ENCODE data around the gene SPRTN.

Gene SPRTN

GRCh38 chr1:231376875-231377549, 38.9 kb downstream of the SPRTN start:
- DNase-seq = no peak

DNA sequence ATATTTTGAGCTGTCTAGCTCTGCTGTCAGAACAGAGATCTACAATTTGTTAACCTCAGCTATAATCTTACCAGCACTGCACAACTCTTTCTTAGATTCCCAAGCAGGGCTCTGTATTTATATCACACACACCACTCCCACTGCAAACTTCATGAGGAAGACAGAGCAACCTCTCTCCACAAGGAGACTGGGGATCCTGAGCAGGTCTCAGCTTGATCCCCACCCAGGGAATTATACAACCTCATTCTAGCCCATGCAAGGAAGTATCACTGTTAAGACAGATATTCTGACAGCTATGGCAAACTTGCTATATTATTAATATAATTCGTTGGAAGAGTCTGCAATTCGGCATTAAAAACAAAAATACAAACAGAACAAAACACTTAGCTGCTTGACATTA, 43.6 kb downstream of the SPRTN start:
- DNase-seq = no peak

- no peak for DNase-seq
These were observed 44.3 kb downstream of the SPRTN start for GRCh38 chr1:231382426-231382825.

GRCh38 chr1:231383159-231383860, 45.2 kb downstream of the SPRTN start:
- no peak for DNase-seq

- no peak for DNase-seq
These were observed 46.8 kb downstream of the SPRTN start for GRCh38 chr1:231384696-231385415.

DNA sequence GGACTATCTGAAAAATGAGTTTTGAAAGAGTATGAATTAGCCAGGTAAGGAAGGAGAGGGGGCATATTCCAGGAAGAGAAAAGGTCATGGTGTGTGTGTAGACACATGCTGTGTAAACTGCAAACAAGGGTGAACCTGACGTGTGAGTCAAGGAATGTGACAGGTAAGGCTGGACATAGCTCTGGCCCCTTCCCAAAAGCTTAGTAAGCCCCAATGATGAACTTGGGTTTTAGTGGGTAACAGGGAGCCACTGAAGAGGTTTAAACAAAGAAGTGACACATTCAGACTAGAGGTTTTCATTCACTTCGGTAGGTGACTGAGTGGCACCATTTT, 47.3 kb downstream of the SPRTN start:
- no peak for DNase-seq

DNA sequence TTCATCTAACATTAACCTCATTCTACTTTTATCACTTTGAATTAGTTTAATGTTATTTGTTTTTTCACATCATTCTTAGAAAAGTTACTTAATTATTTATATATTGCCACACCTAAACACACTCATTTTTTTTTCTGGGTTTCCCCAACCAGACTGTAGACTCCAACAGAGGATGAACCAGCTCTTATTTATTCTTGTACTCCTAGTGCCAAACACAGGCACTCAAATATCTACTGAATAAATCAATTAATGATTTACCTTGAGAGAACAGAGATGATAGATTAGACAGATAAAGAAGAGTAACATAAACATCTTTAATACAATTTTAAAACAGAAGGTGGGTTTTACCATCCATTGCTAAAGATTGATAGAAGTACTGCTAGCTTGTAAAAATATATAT, 48.4 kb downstream of the SPRTN start:
- DNase-seq = no peak

GRCh38 chr1:231387770-231388669, 49.9 kb downstream of the SPRTN start:
- DNase-seq = no peak

DNA sequence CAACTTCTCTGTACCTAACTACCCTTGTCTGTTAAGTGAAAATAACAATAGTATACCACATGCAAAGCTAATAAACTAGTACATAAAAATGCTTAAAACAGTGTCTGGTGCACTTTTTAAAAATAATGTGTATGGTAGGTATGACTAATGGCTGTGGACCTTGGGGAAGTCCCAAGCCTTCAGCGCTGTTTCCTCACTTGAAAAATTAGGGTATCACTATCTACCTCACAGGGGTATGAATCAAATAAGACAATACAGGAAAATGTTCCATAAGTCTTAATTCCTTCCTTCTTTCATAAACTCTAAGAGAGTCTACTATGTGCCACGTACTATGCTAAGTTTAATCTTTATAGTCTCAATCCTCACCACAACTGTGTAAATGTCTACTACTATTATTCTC, 52.0 kb downstream of the SPRTN start:
- DNase-seq = no peak

DNA sequence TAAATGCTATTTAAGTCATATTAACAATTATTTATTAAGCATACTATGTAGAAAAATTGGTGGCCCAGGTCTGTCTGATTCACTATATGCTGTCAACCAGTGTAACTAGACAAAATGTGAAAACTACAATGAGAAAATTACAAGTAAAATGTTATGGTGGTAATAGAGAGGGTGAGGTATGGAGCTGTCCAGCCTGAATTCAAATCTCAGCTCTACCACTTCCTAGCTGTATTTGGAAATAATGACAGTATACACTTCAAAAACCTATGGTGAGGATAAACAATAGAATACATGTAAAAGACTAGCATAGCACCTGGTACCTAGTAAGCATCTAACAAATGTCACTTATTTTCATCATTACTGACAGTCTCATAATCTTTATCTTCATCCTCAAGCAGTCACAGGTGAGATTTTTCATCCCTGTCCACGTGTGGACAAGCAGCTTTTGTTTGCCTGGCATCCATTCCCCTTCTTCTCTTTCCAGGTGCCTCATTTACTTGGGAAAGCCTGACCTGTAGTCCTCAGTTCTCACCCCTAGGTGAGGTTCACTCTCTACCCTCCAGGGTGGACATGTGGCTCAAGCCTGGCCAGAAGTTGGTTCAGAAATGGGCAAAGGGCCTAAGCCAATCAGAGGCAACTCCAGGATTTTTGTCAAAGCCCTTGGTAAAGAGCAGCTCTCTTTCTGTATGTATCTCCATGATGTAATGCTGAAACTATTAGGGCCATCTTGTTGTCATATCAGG, 54.5 kb downstream of the SPRTN start:
- DNase-seq = no peak

GRCh38 chr1:231393668-231394067, 55.6 kb downstream of the SPRTN start:
- no peak for DNase-seq

DNA sequence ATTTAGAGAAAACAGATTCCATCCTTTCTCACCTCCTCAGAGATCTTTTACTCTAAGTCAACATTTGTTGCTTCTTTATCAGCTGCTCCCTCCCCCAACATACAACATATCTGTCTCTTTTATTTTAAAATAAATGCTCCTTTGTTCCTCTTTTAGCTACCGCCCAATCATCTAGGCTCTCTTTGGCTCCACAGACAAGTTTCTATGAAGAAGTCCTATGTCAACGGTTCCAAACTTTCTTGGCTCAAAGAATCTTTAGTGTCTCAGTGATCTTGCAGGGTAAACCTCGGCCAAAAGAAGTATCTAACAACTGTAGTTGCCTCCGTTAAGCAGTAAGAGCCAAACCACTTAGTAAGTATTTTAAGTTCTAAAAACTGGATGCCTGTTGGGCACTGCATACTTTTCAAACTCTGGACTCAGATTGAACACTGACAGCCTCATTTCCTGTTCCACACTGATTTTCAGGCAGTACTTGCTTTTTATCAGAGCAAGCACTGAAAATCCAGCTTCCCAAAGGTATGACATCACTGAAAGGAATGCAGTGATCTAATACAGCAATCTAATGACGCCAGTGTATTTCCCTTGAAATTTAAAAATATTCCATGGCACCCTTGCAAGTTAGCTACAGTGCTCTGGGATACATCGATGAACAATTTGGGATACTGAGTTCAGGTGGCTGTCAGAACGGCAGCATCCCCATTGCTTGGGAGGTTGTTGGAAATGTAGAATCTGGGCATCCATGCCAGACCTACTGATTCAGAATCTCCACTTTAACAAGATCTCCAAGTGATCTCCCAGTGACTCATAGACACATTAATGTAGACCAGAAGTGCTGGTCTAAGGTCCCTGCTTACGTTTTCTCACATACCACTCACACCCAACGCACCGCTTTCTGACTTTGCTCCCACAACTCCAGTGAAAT, 57.2 kb downstream of the SPRTN start:
- no peak for DNase-seq

DNA sequence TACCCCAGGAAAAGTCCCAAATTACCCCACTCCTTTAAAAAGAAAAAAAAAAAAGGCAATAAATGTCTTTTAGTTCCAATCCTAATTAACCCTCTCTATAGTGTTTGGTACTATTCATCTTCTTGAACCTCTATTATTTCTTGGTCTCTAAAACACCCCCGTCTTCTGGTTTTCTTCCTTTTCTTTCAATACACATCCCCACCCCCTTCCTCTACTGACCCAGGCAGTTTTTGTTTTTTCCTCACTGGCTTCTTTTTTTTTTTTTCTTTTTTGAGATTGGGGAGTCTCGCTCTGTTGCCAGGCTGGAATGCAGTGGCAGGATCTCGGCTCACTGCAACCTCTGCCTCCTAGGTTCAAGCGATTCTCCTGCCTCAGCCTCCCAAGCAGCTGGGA, 57.9 kb downstream of the SPRTN start:
- DNase-seq = no peak

DNA sequence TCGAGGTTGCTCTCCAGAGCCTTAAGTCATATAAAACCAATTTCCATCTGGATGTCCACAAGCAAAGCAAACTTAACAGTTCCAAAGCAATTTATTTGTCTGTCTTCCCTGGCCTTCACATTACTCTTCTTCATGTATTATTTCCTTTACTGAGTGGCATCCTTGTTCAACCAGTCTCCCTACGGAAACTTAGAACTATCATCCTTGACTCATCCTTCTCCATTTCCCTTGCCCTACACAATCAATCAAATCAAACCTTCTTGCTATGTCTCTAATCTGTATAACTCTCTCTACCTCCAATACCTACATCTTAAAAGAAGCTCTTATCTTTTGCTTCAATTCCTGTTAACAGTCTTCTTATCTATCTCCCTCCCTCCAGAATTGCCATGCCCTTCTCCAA, 58.5 kb downstream of the SPRTN start:
- DNase-seq = no peak

GRCh38 chr1:231397886-231398671, 60.0 kb downstream of the SPRTN start:
- no peak for DNase-seq

- DNase-seq = no peak
These were observed 63.4 kb downstream of the SPRTN start for GRCh38 chr1:231401478-231401877.

- no peak for DNase-seq
These were observed 66.2 kb downstream of the SPRTN start for GRCh38 chr1:231404318-231404717.

Data from effector CD4-positive, alpha-beta T cell (primary cell).